Breast epithelium (tissue), 4 donors: ENCODE data around the gene HSD3B7. TPM values are rescaled to one million over a fixed set of nuclear protein-coding genes. Genes with fewer than 3 reads are reported as not detected.

Experiments
- DNase-seq, 2 donors: peaks; one replicate each; pipeline ENCODE4 v3.0.0-alpha.2; 2019; ENCODE audit warnings: low spot score in 2 of 2
- H3K27ac ChIP-seq, 2 donors: fragments of 200-600 bp; sonication (generic) in 1 of 2; one replicate each; pipeline ENCODE4 v1.5.1; 2016 to 2019; ENCODE audit warnings: mild to moderate bottlenecking in 1 of 2
- H3K27me3 ChIP-seq, 2 donors: fragments of 200-600 bp; sonication (generic) in 1 of 2; one replicate each; pipeline versions ENCODE4 v1.5.1 to v1.6.0; 2017 to 2019; ENCODE audit warnings: control low read depth in 1 of 2, mild to moderate bottlenecking in 1 of 2
- H3K36me3 ChIP-seq: fragments of 200-600 bp; one replicate; pipeline ENCODE4 v1.5.1; 2019
- H3K4me1 ChIP-seq, 2 donors: fragments of 200-600 bp; sonication (generic); one replicate each; pipeline ENCODE4 v1.5.1; 2016 to 2019; ENCODE audit warnings: control low read depth in 1 of 2
- H3K4me3 ChIP-seq, 3 donors: fragments of 200-600 bp; sonication (generic); 1 replicate in 2 of 3; 2 replicates in 1 of 3; pipeline ENCODE4 v1.5.1; 2016 to 2019; ENCODE audit warnings: mild to moderate bottlenecking in 3 of 3, moderate library complexity in 2 of 3
- H3K9me3 ChIP-seq, 2 donors: fragments of 200-600 bp; sonication (generic) in 1 of 2; one replicate each; pipeline ENCODE4 v1.5.1; 2016 to 2019; ENCODE audit warnings: control low read depth in 1 of 2
- CTCF ChIP-seq, 3 donors: fragments of 450-650 bp; IDR thresholded peaks; one replicate each; pipeline ENCODE4 v1.5.1; 2016 to 2017; ENCODE audit warnings: antibody characterized with exemption in 3 of 3, mild to moderate bottlenecking in 3 of 3, moderate library complexity in 3 of 3
- POLR2A ChIP-seq: fragments of 450-650 bp; IDR thresholded peaks from one replicate; pipeline ENCODE4 v1.6.1; 2016; ENCODE audit warnings: antibody characterized with exemption, mild to moderate bottlenecking, moderate library complexity
- POLR2AphosphoS5 ChIP-seq, 3 donors: sonication (generic); formaldehyde crosslinking; IDR thresholded peaks; one replicate each; pipeline ENCODE4 v1.6.1; 2017; ENCODE audit warnings: antibody characterized with exemption in 3 of 3
- intact Hi-C: fragments of 100-400 bp; cut with DNase I; formaldehyde crosslinking; loops from one replicate; pipeline ENCODE4 v1.15.1; 2023; ENCODE audit warnings: low total_unique reads
- total RNA-seq, 3 donors: library from RNA; depleted of rRNA; stranded (reverse); fragments of >200 nt; gene quantifications; one replicate each; pipeline ENCODE4 v1.1.0, GENCODE V29; 2016

The HSD3B7 gene
- total RNA-seq, 3 donors from 2014 or later, result 12.1 to 27.8 (median 26.9) TPM

- Histone ChIP-seq H3K27ac (no peak overlapping the region), H3K27me3 (no peaks in the 10 kb centered on the region), H3K36me3 (no peaks in the 10 kb centered on the region), H3K4me1 (no peaks in the 10 kb centered on the region), H3K9me3 (no peaks in the 10 kb centered on the region), H3K4me3 (no peak overlapping the region)
- intact Hi-C loops, result loop anchor here (10.0 kb wide), 1 partner anchor 455 kb away; the partner anchor contains the start of gene ZNF843
- no peak for DNase-seq
- no peak for TF ChIP-seq POLR2AphosphoS5 (IDR thresholded peaks at IDR 0.05)
- no peak for TF ChIP-seq POLR2A
- no peak for TF ChIP-seq CTCF (IDR thresholded peaks at IDR 0.05)
Measured at GRCh38 chr16:30990105-30990504, 5.1 kb downstream of the HSD3B7 start.

GRCh38 chr16:30991052-30991451, 6.0 kb downstream of the HSD3B7 start:
- no peak for DNase-seq
- H3K4me1 ChIP-seq, result no peaks in the 10 kb centered on the region
- intact Hi-C loops, result loop anchor here (10.0 kb wide), 1 partner anchor 454 kb away; the partner anchor contains the start of gene ZNF843

GRCh38 chr16:30992276-30992780, 7.3 kb downstream of the HSD3B7 start:
- Histone ChIP-seq H3K27me3 (no peaks in the 10 kb centered on the region), H3K4me1 (peaks cover 0 to 7% of the 10 kb centered on the region in 2 donors), H3K36me3 (no peaks in the 10 kb centered on the region), H3K27ac (no peak overlapping the region), H3K4me3 (no peak overlapping the region), H3K9me3 (no peaks in the 10 kb centered on the region)
- no peak for DNase-seq
- intact Hi-C loops, result loop anchor here (10.0 kb wide), 1 partner anchor 452 kb away; the partner anchor contains the start of gene ZNF843
- no peak for TF ChIP-seq POLR2A
- TF ChIP-seq POLR2AphosphoS5 (IDR thresholded peaks at IDR 0.05), result no peak
- no peak for TF ChIP-seq CTCF (IDR thresholded peaks at IDR 0.05)

More at GRCh38 chr16:30991052-30991451, 6.0 kb downstream of the HSD3B7 start:
- TF ChIP-seq CTCF (IDR thresholded peaks at IDR 0.05) (no peak), POLR2AphosphoS5 (IDR thresholded peaks at IDR 0.05) (no peak)
- Histone ChIP-seq H3K4me3 (no peak overlapping the region), H3K27me3 (no peaks in the 10 kb centered on the region), H3K9me3 (no peaks in the 10 kb centered on the region), H3K27ac (no peak overlapping the region), H3K36me3 (no peaks in the 10 kb centered on the region)

GRCh38 chr16:30992931-30993816, 8.2 kb downstream of the HSD3B7 start:
- TF ChIP-seq POLR2AphosphoS5 (IDR thresholded peaks at IDR 0.05) (no peak), CTCF (IDR thresholded peaks at IDR 0.05) (no peak), POLR2A (no peak)
- Histone ChIP-seq H3K27me3 (no peaks in the 10 kb centered on the region), H3K27ac (no peak overlapping the region), H3K4me3 (no peak overlapping the region), H3K4me1 (peaks cover 0 to 7% of the 10 kb centered on the region in 2 donors), H3K9me3 (no peaks in the 10 kb centered on the region), H3K36me3 (no peaks in the 10 kb centered on the region)
- intact Hi-C loops, result loop anchor here (10.0 kb wide), 1 partner anchor 452 kb away; the partner anchor contains the start of gene ZNF843
- DNase-seq, result no peak

- intact Hi-C loops, result loop anchor here (10.0 kb wide), 1 partner anchor 449 kb away; the partner anchor contains the start of gene ZNF843
Measured at GRCh38 chr16:30995927-30996323, 10.9 kb downstream of the HSD3B7 start.

More at GRCh38 chr16:30995927-30996323, 10.9 kb downstream of the HSD3B7 start:
- Histone ChIP-seq H3K4me1 (peaks cover 0 to 7% of the 10 kb centered on the region in 2 donors), H3K36me3 (no peaks in the 10 kb centered on the region), H3K9me3 (no peaks in the 10 kb centered on the region), H3K27ac (no peak overlapping the region), H3K4me3 (peak overlapping the region in 1 of 3 donors; percentile 56), H3K27me3 (no peaks in the 10 kb centered on the region)
- TF ChIP-seq POLR2A (no peak), POLR2AphosphoS5 (IDR thresholded peaks at IDR 0.05) (no peak), CTCF (IDR thresholded peaks at IDR 0.05) (no peak)
- DNase-seq, result no peak
